NCI-H2196 treated with DMSO at 0.1 percent for 48 hours (cell line): ENCODE results near the gene UTY.

Experiments used
- DNase-seq: peaks from one replicate; lab custom pipeline; 2025; ENCODE audit not compliant: unreplicated experiment; lab: John Stamatoyannopoulos, UW

UTY gene

DNA sequence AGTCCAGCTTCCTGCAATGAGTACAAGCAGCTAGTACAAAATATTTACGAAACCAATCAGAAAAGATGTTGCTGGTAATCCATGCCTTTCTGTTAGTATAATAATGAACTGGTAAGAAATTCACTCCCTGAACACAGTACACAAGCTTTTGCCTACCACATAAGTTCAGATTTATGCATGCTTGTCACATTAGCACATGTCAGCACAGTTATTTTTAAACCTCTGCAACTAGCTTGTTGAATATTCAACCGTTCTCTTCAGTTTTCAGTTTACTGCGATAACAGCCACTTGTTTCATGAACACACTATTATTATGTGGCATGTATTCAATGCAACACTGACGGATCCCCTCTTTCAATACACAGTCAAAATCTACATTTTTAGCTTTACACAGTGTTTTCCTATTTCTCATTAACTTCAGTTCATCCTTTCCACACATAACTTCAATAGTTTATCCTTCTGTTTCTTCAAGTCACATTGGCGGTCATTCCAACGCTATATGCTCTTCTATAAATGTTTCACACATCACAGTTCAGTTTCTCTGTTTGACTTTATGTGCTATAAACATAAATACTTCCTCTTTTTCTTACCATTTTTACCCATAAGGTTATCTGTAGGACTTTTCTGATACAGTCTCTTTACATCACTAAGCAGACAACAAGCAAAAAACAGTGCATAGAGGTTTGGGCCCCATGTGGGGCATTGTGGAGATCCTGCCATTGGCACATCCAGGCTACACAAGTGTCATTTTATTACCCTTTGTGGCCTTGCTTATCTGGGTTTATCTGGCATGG lies 62.8 kb downstream of the UTY start:
- DNase-seq, result no peak

DNA sequence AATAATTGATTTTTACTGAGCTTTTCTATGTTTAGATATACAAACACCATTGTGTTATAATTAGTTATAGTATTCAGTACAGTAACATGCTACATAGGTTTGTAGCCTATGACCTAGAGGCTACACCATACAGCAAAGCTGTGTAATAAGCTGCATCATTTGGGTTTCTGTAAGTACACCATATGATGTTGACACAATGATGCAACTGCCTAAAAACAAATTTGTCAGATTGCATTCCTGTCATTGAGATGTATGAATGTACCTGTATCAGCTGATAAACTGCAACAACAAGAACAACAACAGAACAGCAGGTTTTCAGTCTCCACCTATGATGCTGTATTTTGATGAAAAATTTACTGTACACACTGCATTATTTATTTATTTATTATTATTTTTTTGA lies 64.3 kb downstream of the UTY start:
- no peak for DNase-seq

DNA sequence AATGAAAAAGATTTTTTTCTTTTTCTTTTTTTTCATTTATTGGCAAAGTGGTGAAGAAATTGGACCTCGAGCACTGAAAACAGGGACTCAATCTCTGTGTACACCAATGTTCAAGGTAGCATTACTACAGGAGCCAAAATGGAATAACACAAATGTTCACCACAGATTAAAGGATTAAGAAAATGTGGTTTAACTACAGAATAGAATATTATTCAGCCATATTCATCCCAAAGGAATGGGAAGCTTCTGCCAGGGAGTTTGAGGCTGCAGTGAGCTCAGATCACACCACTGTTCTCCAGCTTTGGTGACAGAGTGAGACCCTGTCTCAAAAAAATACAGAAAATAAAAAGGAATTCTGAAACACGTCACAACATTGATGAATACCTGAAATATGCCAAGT lies 81.0 kb downstream of the UTY start:
- DNase-seq, result no peak

DNA sequence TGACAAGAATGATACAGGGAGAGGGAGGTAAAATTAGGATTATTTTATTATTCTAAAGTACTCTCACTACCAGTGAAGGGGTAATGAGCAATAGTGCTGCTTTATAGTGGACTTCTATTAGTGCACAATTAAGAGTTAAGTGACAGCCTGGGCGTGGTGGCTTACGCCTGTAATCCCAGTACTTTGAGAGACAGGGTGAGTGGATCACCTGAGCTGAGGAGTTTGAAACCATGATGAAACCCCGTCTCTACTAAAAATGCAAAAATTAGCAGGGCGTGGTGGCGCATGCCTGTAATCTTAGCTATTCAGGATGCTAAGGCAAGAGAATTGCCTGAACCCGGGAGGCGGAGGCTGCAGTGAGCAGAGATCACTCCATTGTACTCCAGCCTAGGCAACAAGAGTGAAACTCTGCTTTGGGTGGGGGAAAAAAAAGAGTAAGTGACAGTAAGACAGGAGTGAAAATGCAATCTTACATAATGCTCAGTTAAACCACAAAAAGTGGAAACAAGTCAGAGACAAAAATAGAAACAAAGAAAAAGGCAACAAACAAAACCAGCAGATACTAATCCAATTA lies 98.6 kb downstream of the UTY start:
- no peak for DNase-seq

DNA sequence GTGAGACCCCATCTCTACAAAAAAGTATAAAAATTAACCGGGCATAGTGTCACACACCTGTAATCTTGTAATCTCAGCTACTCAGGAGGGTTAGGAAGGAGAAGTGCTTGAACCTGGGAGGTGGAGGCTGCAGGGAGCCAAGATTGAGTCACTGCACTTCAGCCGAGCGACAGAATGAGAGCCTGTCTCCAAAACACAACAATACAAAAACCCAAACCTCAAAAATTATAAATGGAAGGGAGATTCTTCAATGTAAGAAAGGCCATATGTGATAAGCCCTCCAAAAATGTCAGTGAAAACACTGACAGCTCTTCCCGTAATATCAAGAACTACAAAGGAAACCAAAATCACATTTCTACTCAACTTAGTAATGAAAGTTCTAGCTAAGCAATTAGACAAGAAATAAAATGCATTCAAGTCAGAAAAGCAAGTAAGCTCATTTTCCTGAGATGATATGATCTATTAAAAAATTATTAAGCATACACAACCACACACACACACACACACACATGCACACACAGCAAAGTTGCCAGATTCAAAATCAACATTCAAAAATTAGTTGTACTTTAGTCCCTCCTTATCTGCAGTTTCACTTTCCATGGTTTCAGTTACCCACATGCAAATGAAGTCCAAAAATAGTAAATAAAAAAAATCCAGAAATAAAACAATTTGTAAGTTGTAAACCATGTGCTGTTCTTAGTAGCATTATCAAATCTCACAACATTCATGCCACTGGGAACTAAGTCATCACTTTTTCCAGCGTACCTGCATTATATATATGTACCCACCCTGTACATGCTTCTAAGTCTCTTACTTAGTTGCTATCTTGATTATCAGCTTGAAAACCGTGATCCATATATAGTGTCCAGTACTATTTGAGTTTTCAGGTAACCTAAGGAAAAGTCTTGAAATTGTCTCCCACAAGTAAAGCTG lies 108.7 kb downstream of the UTY start:
- no peak for DNase-seq

DNA sequence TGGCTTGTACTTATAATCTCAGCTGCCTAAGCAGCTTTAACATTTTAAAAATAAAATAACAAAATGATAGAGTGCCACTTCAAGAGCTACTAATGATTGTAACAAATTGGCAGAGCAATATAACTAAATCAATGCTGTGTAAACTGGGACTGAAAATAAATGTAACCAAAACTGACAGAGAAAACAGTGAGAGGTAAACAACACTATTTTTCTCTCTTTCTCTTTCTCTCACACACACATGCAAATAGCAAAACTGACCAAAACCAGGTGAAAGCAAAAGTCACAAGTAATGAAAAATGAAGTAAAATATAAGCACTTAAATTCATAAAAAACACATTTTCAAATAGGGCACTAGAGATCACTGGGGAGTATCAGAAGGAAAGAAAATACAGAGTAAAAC lies 109.6 kb downstream of the UTY start:
- DNase-seq, result no peak

DNA sequence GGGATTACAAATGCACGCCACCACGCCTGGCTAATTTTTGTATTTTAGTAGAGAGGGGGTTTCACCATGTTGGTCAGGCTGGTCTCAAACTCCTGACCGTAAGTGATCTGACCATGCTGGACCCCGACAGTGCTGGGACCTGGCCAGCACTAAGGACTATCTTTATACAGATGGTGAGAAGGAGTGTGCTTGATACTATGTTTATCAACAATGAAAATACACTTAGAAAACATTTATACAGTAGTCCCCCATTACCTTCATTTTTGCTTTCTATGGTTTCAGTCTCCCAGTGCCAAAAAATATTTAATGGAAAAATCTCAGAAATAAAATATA lies 111.4 kb downstream of the UTY start:
- no peak for DNase-seq

DNA sequence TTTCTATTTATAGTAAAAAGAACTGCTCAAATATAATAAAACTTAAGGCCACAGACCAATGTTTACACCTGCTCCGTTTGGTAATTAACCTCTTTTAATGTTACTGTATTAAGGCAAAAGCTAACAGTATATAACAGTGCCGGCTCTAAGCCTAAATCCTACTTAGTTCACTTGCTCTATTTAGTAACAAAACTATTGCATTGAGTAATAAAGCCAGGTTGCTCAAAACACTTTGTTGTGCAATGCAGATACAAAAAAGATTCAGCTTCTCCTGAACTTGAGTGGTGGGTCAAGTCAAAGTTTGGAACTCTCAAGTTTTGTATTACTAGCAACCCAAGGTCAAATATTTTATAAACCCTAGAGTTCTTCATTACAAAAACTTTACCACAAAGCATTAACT lies 116.2 kb downstream of the UTY start:
- no peak for DNase-seq

DNA sequence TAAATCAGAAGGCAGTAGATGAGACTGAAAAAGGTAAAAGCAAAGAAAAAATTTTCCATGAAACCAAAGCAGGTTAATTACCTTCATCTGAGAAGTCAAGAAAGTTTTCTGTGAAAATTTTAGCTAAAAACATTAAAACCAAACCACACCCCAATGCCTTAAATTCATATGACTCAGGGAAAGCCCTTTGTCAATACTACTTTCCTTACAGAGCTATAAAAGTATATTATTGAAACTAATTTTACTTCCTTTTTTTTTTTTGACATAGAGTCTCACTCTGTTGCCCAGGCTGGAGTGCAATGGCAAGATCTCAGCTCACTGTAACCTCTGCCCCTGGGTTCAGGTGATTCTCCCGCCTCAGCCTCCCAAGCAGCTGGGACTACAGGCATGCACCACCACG lies 117.2 kb downstream of the UTY start:
- DNase-seq, result no peak

DNA sequence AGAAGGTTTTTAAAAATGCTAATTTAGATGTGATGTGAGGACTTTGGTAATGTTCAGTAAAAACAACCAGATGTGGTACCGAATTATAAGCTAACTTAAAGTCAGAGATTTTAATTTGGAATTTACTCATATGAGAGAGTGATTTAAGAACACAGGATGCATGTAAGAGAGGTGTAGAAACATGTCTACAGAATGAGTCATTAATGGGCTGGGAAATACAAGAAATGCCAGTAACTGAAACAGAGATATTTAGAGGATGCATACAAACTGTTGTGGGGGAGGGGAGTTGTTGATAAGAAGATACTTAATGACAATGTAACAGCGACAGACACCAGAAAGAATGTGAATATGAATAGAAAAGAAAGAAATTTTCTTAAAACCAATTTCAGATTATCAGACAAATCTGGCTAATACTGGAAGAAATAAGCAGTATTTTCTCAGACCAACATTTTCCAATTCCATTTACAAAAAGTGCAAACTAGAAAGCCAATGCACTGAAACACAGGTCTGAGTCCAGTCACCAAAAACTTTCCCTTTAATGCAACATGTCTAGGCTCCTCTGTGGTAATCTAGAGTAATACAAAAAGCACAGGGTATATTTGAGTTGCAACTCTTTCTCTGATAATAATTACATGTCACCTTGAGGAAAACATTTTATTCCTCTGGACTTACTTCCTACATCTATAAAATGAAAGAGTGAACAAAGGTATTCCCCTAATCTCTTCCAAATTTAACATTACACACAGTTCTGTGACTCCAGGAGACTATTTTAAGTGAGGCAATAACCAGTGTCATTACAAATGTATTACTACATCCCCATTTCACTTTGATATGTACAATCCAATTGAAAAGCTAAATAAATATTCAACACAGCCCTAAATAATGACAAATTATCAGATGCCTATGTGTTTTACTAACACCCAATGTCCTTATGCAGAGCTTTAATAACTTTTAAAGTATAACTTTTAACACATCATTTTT lies 117.9 kb downstream of the UTY start:
- DNase-seq, result no peak

DNA sequence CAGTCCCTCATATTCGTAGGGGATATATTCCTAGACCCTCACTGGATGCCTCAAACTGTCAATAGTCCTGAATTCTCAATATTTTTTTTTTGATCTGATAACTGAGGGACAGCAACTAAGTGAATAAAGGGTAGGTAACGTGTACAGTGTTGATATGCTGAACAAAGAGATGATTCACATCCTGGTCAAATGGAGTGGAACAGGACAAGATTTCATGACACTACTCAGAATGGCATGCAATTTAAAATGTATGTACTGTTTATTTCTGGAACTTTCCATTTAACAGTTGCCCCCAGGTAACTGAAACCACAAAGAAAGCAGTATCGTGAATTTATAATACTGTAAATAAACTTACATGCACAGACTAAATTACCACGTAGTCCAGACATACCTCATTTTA lies 128.4 kb downstream of the UTY start:
- DNase-seq, result no peak

DNA sequence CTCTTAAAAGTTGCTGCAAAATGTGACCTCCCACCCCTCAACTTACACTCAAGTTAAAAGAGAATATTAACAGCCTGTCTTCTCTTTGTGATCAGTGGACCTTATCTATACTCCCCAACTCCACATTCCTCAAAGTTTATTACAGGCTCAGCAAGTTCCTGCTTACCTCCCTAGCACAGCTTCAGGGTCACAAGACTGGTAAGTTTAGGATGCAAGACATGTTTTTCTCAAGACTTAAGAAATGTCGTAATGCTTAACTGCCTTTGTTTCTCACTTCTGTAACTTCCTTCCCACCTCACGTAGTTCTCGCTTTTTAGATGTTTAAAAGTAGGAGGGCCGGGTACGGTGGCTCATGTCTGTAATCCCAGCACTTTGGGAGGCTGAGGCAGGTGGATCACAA lies 132.7 kb downstream of the UTY start:
- no peak for DNase-seq

DNA sequence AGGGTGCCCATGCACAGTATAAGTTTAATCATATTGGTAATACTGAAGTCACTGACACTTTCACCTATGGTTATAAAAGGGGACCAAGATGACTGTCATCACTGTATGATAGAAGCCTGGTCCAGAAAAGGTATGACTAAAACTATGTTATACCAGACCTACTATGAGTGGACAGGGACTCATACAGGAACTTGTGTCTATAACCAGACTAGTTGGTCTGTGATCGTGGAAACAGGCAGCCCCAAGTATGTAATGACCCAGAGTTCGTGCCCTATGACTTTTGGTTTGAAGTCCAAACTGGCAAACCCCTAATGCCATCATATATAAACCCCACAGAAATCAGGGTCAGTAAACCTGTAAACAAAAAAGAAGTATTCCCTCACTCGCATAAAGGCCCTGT lies 134.3 kb downstream of the UTY start:
- DNase-seq, result no peak

DNA sequence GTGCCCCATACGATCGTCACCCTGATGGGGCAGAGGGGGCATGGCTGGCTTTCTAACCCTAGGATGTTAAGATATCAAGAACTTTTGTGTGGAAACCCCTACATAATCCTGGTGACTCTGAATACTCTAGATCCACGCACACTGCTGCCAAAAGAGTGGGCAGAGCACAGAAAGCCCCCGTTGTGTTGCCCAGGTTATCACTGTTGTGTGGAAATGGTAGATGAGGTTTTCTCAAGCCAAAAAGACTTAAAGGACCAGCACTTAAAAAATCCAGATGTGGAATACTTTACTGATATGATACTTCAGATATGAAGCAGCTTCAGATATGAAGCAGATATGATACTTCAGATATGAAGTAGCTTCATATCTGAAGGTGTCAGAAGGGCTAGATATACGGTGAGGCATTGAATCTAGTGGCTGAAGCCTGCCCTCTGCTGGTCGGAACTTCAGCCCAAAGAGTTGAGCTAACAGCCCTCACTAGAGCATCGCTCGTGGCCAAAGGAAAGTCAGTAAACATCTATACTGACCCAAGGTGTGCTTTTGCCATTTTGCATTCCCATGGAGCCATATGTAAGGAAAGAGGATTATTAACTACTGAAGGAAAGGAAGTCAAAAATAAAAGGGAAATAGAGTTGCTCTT lies 136.4 kb downstream of the UTY start:
- DNase-seq, result peak; percentile 4

DNA sequence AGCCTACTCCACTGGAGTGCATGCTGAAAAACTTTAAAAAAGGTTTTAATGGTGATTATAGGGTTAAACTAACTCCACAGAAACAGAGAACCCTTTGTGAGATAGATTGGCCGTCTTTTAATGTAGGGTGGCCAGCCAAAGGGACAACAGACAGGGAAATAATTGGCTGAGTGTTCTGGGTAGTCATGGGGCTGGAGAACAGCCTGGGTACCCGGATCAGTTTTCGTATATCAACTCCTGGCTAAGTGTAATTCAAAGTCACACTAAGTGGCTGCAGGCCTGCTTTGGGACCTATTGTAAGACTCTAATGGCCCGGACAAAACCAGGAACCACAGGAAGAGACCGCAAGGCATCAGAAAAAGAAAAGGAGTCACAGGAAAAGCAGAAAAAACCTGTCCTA lies 139.9 kb downstream of the UTY start:
- DNase-seq, result no peak

DNA sequence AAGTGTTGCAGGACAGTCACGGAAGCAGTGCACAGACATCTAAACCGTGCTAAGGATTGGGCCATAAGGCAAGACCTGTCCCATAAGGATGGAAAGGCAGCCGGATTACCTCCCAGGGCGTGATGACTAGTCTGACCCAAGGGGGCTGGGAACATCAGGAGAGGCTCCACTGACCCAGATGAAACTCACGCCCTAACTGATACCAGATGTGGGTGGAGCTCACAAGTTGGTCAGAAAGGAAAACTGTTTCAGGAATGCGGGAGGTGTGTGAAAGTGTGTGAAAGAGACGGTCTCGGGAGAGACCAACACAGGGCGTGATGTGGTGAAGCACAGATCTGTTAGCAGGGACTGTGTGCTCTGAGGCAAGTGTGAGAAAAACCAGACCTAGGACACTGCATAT lies 140.5 kb downstream of the UTY start:
- no peak for DNase-seq

DNA sequence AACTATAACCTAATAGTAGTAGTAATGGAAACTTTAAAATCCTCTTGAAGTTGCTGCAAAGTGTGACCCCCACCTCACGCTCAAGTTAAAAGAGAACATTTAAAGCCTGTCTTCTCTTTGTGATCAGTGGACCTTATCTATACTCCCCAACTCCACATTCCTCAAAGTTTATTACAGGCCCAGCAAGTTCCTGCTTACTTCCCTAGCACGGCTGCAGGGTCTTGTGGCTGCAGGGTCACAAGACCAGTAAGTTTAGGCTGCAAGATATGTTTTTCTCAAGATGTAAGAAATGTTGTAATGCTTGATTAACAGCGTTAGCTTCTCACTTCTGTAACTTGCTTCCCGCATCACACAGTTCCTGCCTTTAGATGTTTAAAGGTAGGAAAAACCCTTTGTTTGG lies 141.1 kb downstream of the UTY start:
- DNase-seq, result no peak

DNA sequence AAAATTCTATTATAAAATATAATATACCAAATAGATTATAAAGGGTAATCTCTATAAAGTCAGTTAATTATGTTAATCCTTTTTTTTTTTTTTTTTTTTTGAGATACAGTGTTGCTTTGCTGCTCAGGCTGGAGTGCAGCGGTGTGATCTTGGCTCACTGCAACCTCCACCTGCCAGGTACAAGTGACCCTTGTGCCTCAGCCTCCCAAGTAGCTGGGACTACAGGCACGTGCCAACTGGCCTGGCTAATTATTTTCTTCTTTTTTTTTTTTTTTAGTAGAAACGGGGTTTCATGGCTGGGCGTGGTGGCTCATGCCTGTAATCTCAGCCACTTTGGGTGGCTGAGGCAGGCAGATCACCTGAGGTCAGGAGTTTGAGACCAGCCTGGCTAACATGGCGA lies 141.9 kb downstream of the UTY start:
- DNase-seq, result no peak

DNA sequence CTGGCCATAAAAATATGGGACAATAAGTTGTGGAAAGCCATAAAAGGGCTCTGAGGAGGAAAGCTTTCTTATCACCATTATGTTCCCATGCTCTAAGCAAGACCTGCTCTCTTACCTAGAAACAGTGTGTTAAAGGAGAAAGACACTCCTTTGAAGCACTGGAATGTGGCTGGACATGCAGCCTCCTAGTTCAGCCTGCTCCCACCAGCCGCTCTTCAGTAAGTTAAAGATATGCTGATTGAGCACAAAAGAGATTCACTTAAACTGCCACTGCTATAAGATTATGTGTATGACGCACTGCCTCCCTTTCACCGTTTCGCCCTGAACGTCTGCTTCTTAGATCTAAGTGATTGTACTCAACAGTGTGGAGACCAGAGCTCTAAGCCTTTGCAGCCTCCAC lies 146.0 kb downstream of the UTY start:
- DNase-seq, result no peak

DNA sequence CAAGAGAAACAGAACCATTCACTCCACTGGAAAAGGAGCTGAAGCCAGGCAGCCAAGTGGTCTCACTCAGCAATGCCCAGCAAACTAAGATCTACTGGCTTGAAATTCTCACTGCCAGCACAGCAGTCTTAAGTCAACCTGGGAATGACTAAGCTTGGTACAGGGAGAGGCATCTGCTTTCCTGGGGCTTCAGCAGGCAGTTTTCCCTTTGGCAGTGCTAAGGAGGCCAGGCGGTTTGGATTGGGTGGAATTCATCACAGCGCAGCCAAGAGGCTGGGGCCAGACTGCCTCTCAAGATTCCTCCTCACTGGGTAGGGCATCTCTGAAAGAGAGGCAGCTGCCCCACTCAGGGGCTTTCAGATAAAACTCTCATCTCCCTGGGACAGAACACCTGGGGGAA lies 149.2 kb downstream of the UTY start:
- DNase-seq, result no peak

DNA sequence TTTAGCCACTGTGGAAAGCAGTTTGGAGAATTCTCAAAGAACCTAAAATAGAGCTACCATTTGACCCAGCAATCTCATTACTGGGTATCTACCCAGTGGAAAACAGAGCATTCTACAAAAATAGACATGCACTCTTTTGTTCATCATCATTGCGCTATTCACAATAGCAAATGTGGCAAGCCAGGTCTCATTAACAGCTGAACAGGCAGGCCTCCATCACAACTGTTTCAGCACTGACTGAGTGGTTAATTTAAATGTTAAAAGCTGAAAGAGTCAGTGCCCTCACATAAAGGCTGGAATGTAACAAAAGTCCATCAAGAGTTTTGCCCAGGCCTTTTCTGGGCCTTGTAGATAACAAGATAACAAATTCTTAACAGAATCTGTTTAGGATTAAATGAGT lies 166.9 kb downstream of the UTY start:
- no peak for DNase-seq
